GM19025 (cell line): ENCODE data around the gene SPATS2L.

ENCODE experiments used
- ATAC-seq: cut with Tn5 transposase; IDR thresholded peaks from one replicate; pipeline ENCODE4 v1.9.1; 2021; ENCODE audit warnings: mild to moderate bottlenecking, low read depth, moderate library complexity; ENCODE audit not compliant: unreplicated experiment

SPATS2L gene

DNA sequence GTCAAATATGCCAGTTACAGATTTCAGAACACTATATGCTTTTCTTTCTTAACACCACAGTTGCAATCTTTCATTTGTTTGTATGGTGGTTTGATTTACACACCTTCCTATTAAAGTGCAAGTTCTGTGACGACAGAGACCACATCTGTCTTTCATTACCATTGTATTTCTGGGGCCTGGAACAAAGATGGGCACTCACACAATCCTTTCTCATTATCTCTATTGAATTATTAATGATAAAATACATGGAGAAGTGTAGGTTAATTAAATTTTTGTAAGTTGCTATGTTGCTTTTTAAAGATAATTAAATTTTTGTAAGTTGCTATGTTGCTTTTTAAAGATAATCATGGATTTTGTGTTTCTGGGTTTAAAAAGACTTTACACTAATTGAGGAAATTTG is 123.5 kb downstream of the SPATS2L start:
- ATAC-seq: no peak

DNA sequence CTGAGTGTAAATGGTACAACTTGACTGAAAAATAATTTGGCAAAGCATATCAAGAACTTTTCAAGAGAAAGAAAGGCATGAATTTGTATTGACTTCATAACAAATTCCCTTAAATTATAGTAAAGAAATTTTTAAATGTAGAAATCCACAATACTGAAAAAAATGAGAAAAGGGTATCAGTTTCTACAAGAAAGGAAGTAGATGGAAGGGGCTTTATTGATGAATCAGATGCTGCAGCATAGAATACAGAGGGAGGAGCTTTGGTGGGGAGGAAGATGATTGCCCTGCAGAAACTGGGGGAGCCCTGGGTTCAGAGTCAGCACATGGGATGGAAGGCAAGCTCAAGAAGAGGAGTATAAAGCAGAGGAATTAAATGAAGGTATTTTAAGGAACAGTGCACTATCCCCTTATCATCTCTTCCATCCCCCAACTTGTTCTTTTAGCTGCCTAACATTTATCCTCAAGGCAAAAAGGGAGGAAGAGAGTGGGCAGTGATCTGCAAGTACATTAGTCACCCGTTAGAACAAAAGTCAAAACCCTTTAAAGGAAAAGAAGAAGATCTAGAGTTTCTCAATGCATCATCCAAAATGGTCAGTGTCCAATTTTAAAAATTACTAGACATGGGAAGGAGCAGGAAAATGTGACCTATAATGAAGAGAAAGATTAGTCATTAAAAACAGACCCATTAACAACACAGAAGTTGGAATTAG is 125.7 kb downstream of the SPATS2L start:
- ATAC-seq: no peak

- no peak for ATAC-seq
These were observed 128.9 kb downstream of the SPATS2L start for GRCh38 chr2:200435379-200435778.

DNA sequence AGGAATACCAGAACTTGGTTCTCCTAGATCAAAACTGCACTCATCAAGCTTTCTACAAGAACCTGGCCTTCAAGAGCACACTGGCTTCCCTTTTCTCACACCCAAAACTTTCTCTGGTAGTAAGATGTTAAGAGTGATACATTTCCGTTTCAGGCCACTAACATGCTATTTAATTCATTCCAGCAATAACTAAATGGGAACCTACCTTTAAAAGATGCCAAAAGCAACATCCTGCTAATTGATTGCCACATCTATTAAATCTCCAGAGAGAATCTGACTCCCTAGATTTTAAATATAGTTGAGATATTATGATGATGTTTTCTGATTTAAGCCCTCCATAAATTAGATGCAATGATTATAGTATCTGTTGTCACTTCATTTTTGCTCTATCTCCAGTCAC is 131.8 kb downstream of the SPATS2L start:
- no peak for ATAC-seq

GRCh38 chr2:200438846-200439245 is 132.4 kb downstream of the SPATS2L start:
- no peak for ATAC-seq

GRCh38 chr2:200439981-200440380 is 133.5 kb downstream of the SPATS2L start:
- no peak for ATAC-seq

- no peak for ATAC-seq
These were observed 136.0 kb downstream of the SPATS2L start for GRCh38 chr2:200442471-200442870.

- no peak for ATAC-seq
These were observed 136.9 kb downstream of the SPATS2L start for GRCh38 chr2:200443376-200443775.

GRCh38 chr2:200443916-200444315 is 137.4 kb downstream of the SPATS2L start:
- ATAC-seq: no peak

DNA sequence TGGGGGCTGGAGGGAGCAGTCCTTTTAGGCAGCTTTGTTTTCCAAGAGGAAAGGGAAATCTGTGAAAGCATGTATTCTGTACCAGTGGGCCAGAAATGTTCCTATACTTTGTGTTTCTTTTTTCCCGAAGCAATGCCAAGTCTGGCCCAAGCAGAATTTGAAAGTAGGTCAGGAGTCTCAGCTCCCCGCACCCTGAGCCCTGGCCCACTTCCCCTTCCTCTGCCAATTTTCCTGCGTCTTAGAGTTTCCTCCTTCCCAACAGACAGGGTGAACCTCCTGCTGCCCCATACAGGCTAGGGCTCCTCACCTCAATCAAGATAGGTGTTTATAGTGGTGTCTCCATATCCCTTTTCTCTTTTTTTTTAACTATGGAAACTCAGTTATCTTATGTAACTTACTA is 138.0 kb downstream of the SPATS2L start:
- ATAC-seq: no peak

- ATAC-seq: no peak
These were observed 138.8 kb downstream of the SPATS2L start for GRCh38 chr2:200445284-200445683.

GRCh38 chr2:200446612-200447011 is 140.1 kb downstream of the SPATS2L start:
- no peak for ATAC-seq

DNA sequence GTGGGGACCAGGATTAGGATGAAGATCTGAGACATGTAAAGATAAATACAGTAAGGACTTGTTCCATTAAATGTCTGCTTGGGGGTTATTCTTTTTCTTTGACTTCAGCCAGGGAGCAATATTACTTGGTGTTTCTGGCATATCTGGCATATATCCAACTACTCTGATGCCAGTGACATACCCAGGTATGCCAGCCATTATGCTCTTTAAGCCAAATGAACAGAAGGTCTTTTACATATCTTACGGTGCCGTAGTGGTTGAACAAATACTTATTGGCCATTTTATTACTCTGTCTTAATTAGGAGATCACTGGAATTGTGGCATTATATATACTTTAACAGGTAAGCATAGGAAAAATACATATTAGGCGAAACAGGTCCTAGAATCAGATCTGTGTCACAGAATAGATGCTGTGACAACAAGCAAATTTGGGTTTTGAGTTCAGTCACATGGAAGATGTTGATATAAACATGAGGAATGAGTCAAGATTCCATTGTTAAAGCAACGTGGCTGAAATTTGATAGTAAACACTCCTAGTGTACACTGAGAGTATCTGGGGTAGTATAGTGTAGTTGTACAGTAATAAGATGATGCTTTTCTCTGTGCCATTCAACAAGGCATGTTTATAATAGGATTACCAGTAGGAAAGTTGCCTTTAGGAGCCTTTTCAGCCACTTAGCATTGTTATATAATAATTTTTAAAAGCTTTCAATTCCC is 140.8 kb downstream of the SPATS2L start:
- no peak for ATAC-seq

- no peak for ATAC-seq
These were observed 142.0 kb downstream of the SPATS2L start for GRCh38 chr2:200448455-200448854.

GRCh38 chr2:200449149-200449548 is 142.7 kb downstream of the SPATS2L start:
- ATAC-seq: no peak

DNA sequence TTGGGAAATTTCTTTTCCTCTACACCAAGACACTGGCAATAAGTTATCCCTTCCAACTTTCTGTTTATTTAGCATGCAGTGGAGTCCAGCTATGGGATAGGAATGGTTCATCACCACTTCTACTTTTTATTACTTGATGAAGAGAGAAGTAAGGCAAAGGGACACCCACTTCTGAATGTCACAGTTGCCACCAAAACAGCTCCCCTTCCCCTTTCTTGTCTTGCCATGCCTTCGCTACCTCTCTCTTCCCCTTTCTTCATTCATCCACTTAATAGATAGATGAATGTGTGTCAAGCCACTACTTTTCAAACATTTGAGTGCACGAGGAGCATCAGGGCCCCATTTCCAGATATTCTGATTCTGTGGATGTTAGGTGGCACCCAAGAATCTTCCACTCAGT is 143.8 kb downstream of the SPATS2L start:
- ATAC-seq: no peak

DNA sequence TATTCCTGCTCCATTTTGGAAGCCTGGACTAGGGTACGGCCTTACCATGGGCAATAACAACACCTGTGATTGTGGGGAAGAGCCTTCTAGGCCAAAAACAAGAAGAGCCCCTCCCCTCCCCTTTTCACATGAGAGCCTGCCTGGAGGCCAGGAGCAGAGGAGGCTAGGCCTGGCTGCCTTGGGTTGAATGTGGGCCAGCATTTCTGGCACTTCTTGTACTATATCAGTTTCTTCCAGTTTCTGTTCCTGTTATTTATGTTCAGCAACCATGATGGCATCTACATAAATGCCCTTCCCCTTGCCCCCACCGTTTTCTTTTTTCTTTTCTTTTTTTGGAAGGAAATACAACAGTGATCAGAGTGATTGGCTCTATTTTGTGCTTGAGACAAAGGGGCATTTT is 145.0 kb downstream of the SPATS2L start:
- ATAC-seq: no peak

DNA sequence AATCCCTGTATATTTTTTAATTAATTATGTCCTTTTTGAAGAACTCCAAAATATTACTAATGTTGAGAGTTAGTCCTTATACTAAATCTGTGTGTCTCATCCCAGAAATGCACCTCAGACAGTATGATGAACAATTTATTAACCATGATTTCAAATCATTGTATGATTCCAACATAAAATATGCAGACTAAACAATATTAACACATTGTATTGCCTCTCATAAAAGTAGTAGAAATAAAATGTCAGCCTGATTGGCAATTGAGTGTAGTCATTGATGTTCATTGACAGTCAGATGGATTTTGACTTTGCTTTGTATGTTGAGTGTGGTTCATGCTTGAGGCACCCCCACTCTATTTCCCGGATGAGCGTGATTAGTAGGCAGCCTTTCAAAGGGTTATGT is 145.9 kb downstream of the SPATS2L start:
- no peak for ATAC-seq

DNA sequence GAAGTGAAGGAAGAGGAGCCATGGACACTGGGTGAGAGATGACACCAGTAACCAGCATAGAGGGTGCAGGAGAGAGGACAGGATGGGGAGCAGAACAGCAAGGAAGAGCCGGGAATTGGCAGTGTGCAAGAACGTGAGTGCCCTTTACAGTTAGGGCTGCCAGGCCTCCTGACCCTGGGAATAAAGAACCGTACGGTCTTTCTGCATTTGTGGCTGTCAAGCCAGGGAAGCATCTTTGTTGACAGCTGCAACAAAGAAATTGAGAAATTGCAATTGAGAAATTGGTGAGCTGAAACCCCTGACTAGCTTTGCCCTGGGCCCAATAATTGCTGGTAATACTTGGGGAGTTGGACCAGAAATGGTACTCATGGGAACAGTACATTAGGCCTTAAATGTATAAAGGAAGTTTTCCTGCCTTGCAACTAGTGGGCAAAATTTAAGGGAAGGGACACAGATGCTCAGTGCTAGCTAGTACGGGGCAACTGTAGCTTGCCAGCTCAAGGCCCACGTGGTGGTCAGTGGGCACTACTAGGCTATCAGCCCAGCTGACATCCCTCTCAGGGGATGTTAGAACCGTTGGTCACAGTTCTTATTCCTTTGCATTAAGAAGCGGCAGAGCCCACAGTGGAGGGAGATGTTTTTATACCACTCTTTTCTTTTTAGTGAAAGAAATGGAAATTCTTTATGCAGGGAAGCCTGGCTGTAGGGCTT is 146.8 kb downstream of the SPATS2L start:
- no peak for ATAC-seq

- ATAC-seq: no peak
These were observed 147.5 kb downstream of the SPATS2L start for GRCh38 chr2:200453853-200454534.
